GM12878 (cell line): ENCODE results near the gene SORT1. TPM values are rescaled to one million over a fixed set of nuclear protein-coding genes. Genes with fewer than 3 reads are reported as not detected.
A peak's percentile ranks its signal among the peaks of the same experiment; 100 is the strongest.

Source experiments
- DPF2 ChIP-seq: fragments of 450-650 bp; IDR thresholded peaks from 2 replicates; pipeline ENCODE4 v1.6.1; 2017; ENCODE audit warnings: mild to moderate bottlenecking
- EGR1 ChIP-seq, 2 experiments: IDR thresholded peaks; 1 replicate in 1 of 2; 2 replicates in 1 of 2; pipeline ENCODE4 v1.6.1; 2011 to 2012; ENCODE audit warnings: low read depth in 2 of 2, low read length in 2 of 2, borderline replicate concordance in 1 of 2, mild to moderate bottlenecking in 1 of 2, moderate library complexity in 1 of 2
- ELK1 ChIP-seq: IDR thresholded peaks from 2 replicates; pipeline ENCODE4 v1.6.1; 2012; ENCODE audit warnings: low read depth, low read length, improper control_type of control experiment
- GATAD2B ChIP-seq: fragments of 450-650 bp; conservative IDR thresholded peaks from 2 replicates; pipeline ENCODE4 v1.6.1; 2017; ENCODE audit warnings: low read depth, mild to moderate bottlenecking, moderate library complexity
- KAT2A ChIP-seq: conservative IDR thresholded peaks from 2 replicates; pipeline ENCODE4 v1.6.1; 2011; ENCODE audit warnings: low read depth, low read length; ENCODE audit not compliant: control insufficient read depth
- MYB ChIP-seq: fragments of 150-350 bp; IDR thresholded peaks from 2 replicates; pipeline ENCODE4 v1.6.1; 2014; ENCODE audit warnings: mild to moderate bottlenecking, low read depth, low read length, borderline replicate concordance
- RELB ChIP-seq: fragments of 450-650 bp; IDR thresholded peaks from 2 replicates; pipeline ENCODE4 v1.6.1; 2017; ENCODE audit warnings: low read depth, mild to moderate bottlenecking, moderate library complexity
- SMAD1 ChIP-seq: fragments of 450-650 bp; IDR thresholded peaks from 2 replicates; pipeline ENCODE4 v1.6.1; 2018; ENCODE audit warnings: mild to moderate bottlenecking, low read depth; ENCODE audit not compliant: partially characterized antibody
- SREBF2 ChIP-seq: IDR thresholded peaks from 2 replicates; pipeline ENCODE4 v1.6.1; 2012; ENCODE audit warnings: mild to moderate bottlenecking, low read length
- YBX1 ChIP-seq: fragments of 450-650 bp; IDR thresholded peaks from 2 replicates; pipeline ENCODE4 v1.6.1; 2016; ENCODE audit warnings: antibody characterized with exemption
- YY1 ChIP-seq: IDR thresholded peaks from 2 replicates; pipeline ENCODE4 v1.6.1; 2011; ENCODE audit warnings: low read depth, mild to moderate bottlenecking, low read length
- ZBED1 ChIP-seq: IDR thresholded peaks from 2 replicates; pipeline ENCODE4 v1.6.1; 2016; ENCODE audit warnings: borderline replicate concordance
- ZNF207 ChIP-seq: fragments of 450-650 bp; IDR thresholded peaks from 2 replicates; pipeline ENCODE4 v1.6.1; 2014; ENCODE audit warnings: antibody characterized with exemption, mild to moderate bottlenecking, borderline replicate concordance
- ZNF24 ChIP-seq: fragments of 450-650 bp; IDR thresholded peaks from 2 replicates; pipeline ENCODE4 v1.6.1; 2017; ENCODE audit warnings: antibody characterized with exemption, mild to moderate bottlenecking
- ZNF384 ChIP-seq: IDR thresholded peaks from 2 replicates; pipeline ENCODE4 v1.6.1; 2012; ENCODE audit warnings: low read depth, mild to moderate bottlenecking, low read length, improper control_type of control experiment, borderline replicate concordance
- polyA plus RNA-seq, 11 experiments: library from polyadenylated mRNA; depleted of rRNA in 4 of 11; unstranded in 6 of 11; stranded (reverse) in 5 of 11; fragments of >200 nt; fragmentation: Nextera tagmentation in 4 of 11; fragmentation: Illumina TruSeq in 1 of 11; extraction: Ambion mirVana in 4 of 11; extraction: Trizol in 1 of 11; gene quantifications; 1 replicate in 1 of 11; 2 replicates in 10 of 11; pipeline versions ENCODE4 v1.2.1 to v1.2.3, GENCODE V29; 2011 to 2016; ENCODE audit warnings: inconsistent platforms in 2 of 11, missing spikeins in 2 of 11, low read depth in 1 of 11
- total RNA-seq, 4 experiments: library from RNA; depleted of rRNA in 3 of 4; stranded (reverse); fragments of >200 nt in 3 of 4; fragmentation: Illumina TruSeq in 1 of 4; extraction: Trizol in 1 of 4; gene quantifications; 2 replicates each; pipeline versions ENCODE4 v1.2.1 to v1.2.3, GENCODE V29; 2013 to 2021
- TF ChIP-seq, protein P1 (sequence below): fragments of 450-650 bp; IDR thresholded peaks from 2 replicates; pipeline ENCODE4 v1.6.1; 2014; ENCODE audit warnings: mild to moderate bottlenecking
- TF ChIP-seq, protein P2 (sequence below): fragments of 450-650 bp; IDR thresholded peaks from 2 replicates; pipeline ENCODE4 v1.6.1; 2017; ENCODE audit warnings: mild to moderate bottlenecking, moderate library complexity

Gene SORT1
- total and polyA plus RNA-seq, 10 of the 15 experiments (the other 5 are each of a cell fraction or from before 2014, with no cell fraction given) = 0.06 to 1.9 (median 0.33) TPM; not detected in 1

GRCh38 chr1:109282952-109283747, 114.6 kb downstream of the SORT1 start, which contains the start of gene PSRC1 (continued):
- TF ChIP-seq KAT2A (no peak), ZNF24 (no peak), DPF2 (peak; percentile 57; the same call in 1 of the 2 replicates), YBX1 (no peak), SREBF2 (no peak), GATAD2B (no peak; the same call in none of the 2 replicates), YY1 (peak; percentile 62; the same call in 1 of the 2 replicates), ELK1 (peak; percentile 91), RELB (peak; percentile 71), ZNF207 (no peak), ZBED1 (no peak), MYB (no peak), ZNF384 (no peak), SMAD1 (no peak), EGR1 (IDR thresholded peaks at IDR 0.05; ENCODE audit: borderline replicate concordance in 1 of 2, low read depth in 2 of 2, low read length in 2 of 2) (no peak)
- TF ChIP-seq, protein P1, sequence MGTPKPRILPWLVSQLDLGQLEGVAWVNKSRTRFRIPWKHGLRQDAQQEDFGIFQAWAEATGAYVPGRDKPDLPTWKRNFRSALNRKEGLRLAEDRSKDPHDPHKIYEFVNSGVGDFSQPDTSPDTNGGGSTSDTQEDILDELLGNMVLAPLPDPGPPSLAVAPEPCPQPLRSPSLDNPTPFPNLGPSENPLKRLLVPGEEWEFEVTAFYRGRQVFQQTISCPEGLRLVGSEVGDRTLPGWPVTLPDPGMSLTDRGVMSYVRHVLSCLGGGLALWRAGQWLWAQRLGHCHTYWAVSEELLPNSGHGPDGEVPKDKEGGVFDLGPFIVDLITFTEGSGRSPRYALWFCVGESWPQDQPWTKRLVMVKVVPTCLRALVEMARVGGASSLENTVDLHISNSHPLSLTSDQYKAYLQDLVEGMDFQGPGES = peak; percentile 55; the same call in 1 of the 2 replicates
- TF ChIP-seq, protein P2, sequence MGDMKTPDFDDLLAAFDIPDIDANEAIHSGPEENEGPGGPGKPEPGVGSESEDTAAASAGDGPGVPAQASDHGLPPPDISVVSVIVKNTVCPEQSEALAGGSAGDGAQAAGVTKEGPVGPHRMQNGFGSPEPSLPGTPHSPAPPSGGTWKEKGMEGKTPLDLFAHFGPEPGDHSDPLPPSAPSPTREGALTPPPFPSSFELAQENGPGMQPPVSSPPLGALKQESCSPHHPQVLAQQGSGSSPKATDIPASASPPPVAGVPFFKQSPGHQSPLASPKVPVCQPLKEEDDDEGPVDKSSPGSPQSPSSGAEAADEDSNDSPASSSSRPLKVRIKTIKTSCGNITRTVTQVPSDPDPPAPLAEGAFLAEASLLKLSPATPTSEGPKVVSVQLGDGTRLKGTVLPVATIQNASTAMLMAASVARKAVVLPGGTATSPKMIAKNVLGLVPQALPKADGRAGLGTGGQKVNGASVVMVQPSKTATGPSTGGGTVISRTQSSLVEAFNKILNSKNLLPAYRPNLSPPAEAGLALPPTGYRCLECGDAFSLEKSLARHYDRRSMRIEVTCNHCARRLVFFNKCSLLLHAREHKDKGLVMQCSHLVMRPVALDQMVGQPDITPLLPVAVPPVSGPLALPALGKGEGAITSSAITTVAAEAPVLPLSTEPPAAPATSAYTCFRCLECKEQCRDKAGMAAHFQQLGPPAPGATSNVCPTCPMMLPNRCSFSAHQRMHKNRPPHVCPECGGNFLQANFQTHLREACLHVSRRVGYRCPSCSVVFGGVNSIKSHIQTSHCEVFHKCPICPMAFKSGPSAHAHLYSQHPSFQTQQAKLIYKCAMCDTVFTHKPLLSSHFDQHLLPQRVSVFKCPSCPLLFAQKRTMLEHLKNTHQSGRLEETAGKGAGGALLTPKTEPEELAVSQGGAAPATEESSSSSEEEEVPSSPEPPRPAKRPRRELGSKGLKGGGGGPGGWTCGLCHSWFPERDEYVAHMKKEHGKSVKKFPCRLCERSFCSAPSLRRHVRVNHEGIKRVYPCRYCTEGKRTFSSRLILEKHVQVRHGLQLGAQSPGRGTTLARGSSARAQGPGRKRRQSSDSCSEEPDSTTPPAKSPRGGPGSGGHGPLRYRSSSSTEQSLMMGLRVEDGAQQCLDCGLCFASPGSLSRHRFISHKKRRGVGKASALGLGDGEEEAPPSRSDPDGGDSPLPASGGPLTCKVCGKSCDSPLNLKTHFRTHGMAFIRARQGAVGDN = no peak
